Erythroblast (primary cell): ENCODE measurements around the gene HSD17B1.
A peak's percentile ranks its signal among the peaks of the same experiment; 100 is the strongest.

Experiments
- DNase-seq, 2 experiments: peaks; one replicate each; lab custom pipeline; 2025; lab: John Stamatoyannopoulos, UW
- GATA1 ChIP-seq: IDR thresholded peaks from 2 replicates; pipeline ENCODE4 v1.6.1; 2011; ENCODE audit warnings: low read depth, mild to moderate bottlenecking, control low read depth, low read length, moderate library complexity
- POLR2A ChIP-seq: IDR thresholded peaks from 2 replicates; pipeline ENCODE4 v1.6.1; 2011; ENCODE audit warnings: mild to moderate bottlenecking, low read length

Gene HSD17B1

GRCh38 chr17:42562388-42563142 lies 9.8 kb downstream of the HSD17B1 start:
- peak; percentile 54 for TF ChIP-seq POLR2A
- TF ChIP-seq GATA1 = no peak
- peak in 1 of 2 experiments; percentile 79 for DNase-seq

DNA sequence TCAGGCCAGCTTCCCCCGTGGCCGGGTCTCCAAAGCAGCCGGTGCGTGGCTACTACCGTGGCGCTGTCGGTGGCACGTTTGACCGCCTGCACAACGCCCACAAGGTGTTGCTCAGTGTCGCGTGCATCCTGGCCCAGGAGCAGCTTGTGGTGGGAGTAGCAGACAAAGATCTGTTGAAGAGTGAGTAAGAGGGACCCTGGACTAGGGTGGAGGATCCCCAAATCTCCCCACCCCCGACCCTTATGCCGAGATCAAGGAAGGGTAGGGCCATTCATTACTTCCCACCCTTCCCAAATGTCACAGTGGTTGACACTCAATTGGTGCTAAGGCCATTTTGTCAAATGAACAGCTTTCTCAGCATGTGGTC lies 10.4 kb downstream of the HSD17B1 start:
- DNase-seq = no peak
- no peak for TF ChIP-seq GATA1
- no peak for TF ChIP-seq POLR2A

GRCh38 chr17:42563543-42563942 lies 10.8 kb downstream of the HSD17B1 start:
- DNase-seq = no peak
- TF ChIP-seq POLR2A (no peak), GATA1 (no peak)

GRCh38 chr17:42563950-42564349 lies 11.2 kb downstream of the HSD17B1 start:
- TF ChIP-seq POLR2A (no peak), GATA1 (no peak)
- DNase-seq = no peak

DNA sequence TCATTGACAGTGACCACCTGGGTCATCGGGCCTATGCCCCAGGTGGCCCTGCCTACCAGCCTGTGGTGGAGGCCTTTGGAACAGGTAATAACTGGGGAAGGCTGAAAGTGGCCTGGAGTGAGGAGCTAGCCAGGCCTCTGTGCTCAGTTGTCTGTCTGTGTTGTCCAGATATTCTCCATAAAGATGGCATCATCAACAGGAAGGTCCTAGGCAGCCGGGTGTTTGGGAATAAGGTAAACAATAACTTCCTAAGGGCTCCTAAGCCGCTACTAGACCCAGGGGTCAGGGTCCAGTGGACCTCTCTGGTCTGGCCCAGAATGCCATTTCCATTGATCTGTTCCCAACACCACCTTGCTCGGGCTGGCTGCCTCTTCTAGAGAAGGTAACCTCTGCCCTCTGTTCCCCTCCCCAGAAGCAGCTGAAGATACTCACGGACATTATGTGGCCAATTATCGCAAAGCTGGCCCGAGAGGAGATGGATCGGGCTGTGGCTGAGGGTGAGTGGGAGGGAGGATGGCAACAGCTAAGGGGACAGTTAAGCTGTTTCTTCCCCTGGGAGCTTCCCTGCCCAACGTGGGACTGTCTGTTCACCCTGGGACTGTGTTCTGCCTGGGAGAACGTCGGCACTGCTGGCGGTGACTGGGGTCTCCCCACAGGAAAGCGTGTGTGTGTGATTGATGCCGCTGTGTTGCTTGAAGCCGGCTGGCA lies 12.2 kb downstream of the HSD17B1 start:
- TF ChIP-seq GATA1 (no peak), POLR2A (no peak)
- DNase-seq = no peak

DNA sequence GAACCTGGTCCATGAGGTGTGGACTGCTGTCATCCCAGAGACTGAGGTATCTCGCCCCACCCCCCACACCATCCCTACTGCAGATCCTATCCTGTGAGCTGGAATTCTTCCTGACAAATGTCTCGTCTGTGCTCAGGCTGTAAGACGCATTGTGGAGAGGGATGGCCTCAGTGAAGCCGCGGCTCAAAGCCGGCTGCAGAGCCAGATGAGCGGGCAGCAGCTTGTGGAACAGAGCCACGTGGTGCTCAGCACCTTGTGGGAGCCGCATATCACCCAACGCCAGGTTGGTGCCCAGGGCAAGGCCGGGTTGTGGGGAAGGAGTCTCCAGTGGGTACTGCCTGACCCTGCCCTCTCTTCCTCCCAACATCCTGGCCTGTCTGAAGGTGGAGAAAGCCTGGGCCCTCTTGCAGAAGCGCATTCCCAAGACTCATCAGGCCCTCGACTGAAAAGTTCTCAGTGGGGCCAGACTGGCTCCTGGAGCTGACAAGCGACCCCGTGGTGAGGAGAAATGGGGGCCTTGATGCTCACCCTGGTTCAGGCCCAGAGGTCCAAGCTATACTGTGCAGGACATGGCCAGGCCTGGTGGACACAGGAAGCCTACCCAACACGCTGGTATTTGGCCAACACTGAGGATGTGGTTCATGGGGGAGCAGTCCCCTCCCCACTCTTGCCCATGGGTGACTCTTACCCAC lies 12.9 kb downstream of the HSD17B1 start:
- TF ChIP-seq GATA1 = no peak
- no peak for TF ChIP-seq POLR2A
- no peak for DNase-seq

DNA sequence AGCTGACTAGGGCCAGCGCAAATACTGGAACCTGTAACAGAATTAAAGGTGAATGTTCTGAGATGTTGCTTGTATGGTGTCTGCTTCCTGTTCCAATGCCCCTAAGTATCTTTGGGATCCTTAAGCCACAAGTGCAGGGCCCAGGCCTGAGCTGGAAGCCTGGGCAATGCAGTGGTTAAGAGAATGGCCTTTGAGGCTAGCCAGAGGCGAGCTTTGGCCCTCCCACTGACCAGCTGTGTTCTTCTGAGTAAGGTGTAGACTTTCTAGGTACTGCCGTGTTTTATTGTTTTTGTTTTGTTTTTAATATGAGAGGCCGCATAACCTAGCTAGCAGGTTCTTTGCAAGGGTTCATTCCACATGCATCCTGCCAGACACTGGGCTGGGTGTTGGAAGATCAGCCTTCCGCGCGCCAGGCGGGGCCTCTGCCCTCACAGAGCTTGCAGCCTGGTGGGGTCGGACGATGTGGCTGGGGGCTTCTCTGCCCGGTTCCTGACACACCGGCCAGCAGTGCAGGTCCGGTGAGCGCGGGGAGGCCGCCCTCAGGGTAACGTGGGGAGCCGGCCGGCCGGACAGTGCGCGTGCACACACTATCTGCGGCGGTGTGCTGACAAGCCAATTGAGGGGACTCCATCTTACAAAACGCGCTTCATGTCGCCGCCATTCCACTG lies 13.6 kb downstream of the HSD17B1 start:
- TF ChIP-seq GATA1 (no peak), POLR2A (no peak)
- DNase-seq = no peak

GRCh38 chr17:42566883-42567573 lies 14.3 kb downstream of the HSD17B1 start, which contains the start of gene MLX:
MLX (plus strand) TSS chr17:42567100; CDS start chr17:42567125, 25 bp downstream.
- DNase-seq = peak; percentile 97 to 98
- TF ChIP-seq POLR2A = peak; percentile 36
- no peak for TF ChIP-seq GATA1

GRCh38 chr17:42568341-42569111 lies 15.8 kb downstream of the HSD17B1 start:
- DNase-seq = no peak
- no peak for TF ChIP-seq POLR2A

- DNase-seq = no peak
- TF ChIP-seq GATA1 (no peak), POLR2A (peak; percentile 9)
Observed at GRCh38 chr17:42571435-42572225, 18.9 kb downstream of the HSD17B1 start.

- DNase-seq = no peak
- TF ChIP-seq POLR2A (peak; percentile 19), GATA1 (no peak)
Observed at GRCh38 chr17:42573095-42573494, 20.4 kb downstream of the HSD17B1 start.

DNA sequence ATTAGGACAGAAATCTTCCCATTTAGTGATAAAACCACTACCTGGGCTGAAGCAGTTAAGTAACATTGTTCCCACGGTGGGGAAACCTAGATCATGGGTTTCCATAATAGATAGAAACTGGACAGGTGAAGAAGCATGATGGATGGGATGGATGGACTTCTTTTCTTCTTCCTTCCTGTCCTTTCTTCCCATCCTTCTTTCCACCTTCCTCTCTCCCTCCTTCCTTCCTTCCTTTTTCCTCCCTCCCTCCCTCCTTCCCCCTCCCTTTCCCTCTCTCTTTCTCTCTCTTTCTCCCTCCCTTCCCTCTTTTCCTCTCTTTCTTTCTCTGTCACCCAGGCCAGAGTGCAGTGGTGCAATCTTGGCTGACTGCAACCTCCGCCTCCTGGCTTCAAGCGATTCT lies 21.7 kb downstream of the HSD17B1 start:
- TF ChIP-seq POLR2A = no peak
- no peak for TF ChIP-seq GATA1
- no peak for DNase-seq
